Right renal pelvis (tissue), 4 donors: ENCODE data around the gene OSGIN1. TPM values are rescaled to one million over a fixed set of nuclear protein-coding genes. Genes with fewer than 3 reads are reported as not detected.

ENCODE experiments used
- DNase-seq, 4 donors: peaks; one replicate each; pipeline ENCODE4 v3.0.0-alpha.2; 2013; ENCODE audit warnings: low read depth in 4 of 4, low spot score in 3 of 4, missing footprints in 1 of 4
- polyA plus RNA-seq, 4 donors: library from polyadenylated mRNA; unstranded; fragments of 120-200 nt; gene quantifications; one replicate each; pipeline ENCODE4 v1.2.1, GENCODE V29; 2013; ENCODE audit not compliant: insufficient read length in 4 of 4

Gene OSGIN1
- polyA plus RNA-seq, 4 donors: 0.51 to 0.68 (median 0.59) TPM

- DNase-seq: no peak
Observed at GRCh38 chr16:83994087-83994486, 41.0 kb downstream of the OSGIN1 start.

DNA sequence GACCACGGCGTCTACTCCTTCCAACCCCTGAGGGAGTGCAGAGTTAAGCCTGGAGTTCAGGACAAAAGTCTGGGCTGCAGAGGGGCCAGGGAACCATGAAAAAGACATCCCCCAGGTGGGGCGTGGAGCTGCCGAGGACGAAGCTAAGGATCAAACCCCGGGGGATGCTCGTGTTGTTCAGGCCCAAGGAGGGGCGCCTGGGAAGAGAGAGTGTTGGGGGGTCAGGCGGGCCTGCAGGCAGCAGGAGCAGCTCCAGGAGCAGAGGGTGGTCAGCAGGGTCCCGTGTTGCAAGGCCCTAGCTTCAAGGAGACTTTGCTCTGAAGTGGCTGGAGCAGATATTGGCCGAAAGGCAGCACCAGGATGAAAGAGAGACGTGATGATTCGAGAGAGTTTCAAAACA lies 41.7 kb downstream of the OSGIN1 start:
- DNase-seq: no peak

GRCh38 chr16:83995754-83996153 lies 42.7 kb downstream of the OSGIN1 start:
- DNase-seq: peak in 2 of 4 donors; percentile 23 to 54

GRCh38 chr16:83996481-83997252 lies 43.6 kb downstream of the OSGIN1 start:
- DNase-seq: no peak

DNA sequence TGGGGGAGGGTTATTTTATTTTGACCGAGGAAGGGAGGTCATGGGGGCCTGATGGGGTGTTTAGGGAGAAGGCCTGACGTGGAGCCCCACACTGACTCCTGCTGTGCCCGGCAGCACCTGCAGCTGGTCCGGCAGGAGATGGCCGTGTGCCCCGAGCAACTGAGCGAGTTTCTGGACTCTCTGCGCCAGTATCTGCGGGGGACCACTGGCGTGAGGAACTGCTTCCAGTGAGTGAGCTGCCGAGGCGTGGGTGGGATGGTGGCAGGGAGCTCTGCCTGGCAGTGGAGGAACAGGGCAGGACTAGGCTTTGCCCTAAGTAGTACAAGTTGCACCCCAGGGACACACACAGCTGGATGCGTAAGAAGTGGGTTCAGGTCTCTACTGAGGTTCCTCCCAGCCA lies 45.1 kb downstream of the OSGIN1 start:
- DNase-seq: no peak

DNA sequence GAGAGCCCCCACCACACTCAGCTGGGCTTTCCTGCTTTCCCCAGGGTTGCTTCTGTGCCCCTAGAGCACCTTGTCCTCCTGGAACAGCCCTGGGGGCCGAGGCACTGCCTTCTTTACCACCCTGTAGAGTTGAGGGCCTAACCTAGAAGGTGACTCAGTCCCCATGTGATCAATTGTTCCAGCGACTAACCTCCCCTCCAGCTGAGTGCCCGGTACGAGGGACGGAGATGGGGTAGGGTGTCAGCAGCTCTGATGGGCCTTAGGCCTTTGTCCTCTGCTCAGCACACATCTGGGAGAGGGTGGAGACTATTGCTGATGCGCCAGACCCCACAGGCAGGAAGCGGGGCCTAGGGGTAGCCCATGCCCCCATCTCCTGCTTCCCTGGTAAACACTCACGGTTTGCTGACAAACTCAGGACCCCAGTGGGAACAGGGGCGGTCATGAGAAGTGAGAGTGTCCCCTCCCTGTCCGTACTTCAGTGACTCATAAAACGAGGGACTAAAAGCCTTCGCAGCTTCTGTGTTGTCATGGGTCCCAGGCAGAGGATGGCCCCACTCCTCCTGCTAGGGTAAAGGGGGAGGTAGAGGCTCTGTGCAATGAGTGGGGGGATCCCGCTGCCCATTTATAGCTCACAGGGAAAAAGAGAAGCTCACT lies 48.1 kb downstream of the OSGIN1 start:
- DNase-seq: no peak

DNA sequence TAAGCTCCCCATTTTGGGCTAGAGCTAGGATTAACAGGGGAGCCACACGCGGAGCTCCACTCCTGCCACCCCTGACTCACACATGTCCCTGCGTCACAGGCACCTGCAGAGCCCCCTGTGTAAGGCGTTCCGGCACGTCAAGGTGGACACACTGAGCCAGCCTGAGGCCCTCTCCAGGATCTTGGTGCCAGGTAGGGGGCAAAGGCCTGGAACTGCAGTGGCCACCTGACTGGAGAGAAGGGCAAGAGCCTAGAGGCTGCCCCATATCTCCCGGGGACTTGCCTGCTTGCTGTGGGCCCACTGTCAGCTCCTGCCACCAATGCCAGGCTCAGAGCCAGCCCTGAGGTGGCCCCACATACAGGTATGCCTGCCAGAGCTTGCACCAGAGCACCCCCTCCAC lies 48.7 kb downstream of the OSGIN1 start:
- no peak for DNase-seq

DNA sequence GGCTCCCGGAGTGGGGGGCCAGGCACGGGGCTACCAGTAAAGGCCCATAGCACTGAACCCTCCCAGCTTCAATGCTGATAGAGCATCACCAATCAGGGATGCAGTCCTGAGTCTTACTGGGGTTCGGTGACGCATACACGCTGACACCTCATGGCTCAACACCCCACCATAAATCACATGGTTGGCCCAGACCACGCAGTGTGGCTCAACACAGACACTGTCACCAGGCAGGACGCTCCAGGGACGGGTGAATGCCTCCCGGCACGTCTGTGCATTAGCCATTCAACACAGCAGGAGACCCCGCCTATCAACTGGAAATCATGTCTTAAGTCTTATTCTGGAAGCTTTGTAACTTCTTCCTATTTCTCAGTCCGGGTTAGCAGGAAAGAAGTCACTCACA lies 50.0 kb downstream of the OSGIN1 start:
- DNase-seq: no peak

- no peak for DNase-seq
Observed at GRCh38 chr16:84004442-84004841, 51.4 kb downstream of the OSGIN1 start.

- DNase-seq: no peak
Observed at GRCh38 chr16:84005391-84005790, 52.4 kb downstream of the OSGIN1 start.

DNA sequence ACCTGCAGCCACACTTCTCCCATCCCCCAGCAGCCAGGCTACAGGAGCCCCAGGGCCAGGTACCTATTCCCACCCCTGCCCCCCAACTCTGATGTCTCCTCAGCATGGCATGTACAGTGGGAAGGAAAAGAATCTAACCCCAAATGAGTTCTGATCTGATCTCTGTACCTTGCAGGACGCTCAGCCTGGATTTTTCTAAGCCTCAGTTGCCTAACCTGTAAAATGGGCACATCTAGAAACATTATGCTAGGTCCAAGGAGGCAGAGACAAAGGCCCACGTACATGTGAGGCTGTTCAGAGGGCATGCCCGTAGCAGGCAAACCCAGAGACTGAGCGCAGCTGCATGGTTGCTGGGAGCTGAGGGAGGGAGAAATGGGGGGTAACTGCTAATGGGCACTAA lies 54.5 kb downstream of the OSGIN1 start:
- no peak for DNase-seq

DNA sequence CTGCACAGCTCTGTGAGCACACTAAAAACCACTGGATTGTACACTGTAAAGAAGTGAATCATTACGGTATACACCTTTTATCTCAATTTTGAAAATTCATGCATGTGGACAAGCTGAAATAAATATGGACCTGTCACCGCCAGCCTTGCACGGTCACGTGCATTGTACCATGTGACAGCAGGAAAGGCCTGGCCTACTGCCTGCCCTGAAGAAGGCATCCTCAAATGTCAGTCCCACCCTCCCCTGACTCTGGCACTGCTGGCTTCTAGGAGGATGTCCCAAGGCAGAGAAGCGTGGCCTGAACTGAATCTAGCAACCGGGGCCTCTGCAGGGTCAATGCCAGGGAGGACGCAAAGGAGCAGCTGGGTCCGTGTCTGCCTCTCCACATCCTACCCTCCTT lies 54.9 kb downstream of the OSGIN1 start:
- DNase-seq: no peak

DNA sequence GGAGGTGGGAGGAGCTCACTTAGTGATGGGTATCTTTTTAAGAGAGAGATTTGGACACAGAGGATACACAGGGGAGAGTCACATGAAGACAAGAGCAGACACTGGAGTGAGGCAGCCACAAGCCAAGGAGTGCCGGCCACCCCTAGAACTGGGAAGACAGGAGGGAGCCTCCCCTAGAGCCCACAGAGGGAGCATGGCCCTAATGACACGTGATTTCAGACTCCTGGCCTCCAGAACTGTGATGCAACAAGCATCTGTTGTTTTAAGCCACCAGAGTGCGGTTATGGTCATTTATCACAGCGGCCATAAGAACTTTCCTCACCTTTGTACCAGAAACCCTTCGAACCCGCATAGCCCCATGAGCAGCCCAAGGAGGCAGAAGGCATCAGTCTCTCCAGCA lies 56.2 kb downstream of the OSGIN1 start:
- DNase-seq: no peak

DNA sequence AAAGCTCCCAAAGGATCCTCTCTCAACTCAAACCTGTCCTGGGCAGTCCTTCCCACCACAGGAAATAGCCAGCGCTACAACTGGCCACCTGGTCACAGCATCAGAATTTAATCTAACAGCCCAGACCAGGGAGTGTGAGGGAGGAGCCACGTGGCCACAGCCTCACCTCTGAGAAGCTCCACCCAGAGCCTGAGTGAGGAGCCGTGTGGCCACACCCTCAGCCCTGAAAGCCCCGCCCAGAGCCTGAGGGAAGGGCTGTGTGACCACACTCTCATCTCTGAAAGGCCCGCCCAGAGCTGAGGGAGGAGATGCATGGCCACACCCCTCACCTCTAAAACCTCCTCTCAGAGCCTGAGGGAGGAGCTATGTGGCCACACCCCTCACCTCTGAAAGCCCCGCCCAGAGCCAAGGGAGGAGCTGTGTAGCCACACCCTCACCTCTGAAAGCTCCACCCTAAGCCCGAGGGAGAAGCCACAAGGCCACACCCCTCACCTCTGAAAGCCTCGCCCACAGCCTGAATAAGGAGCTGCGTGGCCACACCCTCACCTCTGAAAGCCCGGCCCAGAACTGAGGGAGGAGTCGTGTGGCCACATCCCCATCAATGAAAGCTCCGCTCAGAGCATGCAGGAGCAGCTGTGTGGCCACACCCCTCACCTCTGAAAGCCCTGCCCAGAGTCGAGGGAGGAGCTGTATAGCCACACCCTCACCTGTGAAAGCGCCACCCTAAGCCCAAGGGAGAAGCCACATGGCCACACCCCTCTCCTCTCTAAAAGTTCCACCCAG lies 60.9 kb downstream of the OSGIN1 start:
- no peak for DNase-seq

DNA sequence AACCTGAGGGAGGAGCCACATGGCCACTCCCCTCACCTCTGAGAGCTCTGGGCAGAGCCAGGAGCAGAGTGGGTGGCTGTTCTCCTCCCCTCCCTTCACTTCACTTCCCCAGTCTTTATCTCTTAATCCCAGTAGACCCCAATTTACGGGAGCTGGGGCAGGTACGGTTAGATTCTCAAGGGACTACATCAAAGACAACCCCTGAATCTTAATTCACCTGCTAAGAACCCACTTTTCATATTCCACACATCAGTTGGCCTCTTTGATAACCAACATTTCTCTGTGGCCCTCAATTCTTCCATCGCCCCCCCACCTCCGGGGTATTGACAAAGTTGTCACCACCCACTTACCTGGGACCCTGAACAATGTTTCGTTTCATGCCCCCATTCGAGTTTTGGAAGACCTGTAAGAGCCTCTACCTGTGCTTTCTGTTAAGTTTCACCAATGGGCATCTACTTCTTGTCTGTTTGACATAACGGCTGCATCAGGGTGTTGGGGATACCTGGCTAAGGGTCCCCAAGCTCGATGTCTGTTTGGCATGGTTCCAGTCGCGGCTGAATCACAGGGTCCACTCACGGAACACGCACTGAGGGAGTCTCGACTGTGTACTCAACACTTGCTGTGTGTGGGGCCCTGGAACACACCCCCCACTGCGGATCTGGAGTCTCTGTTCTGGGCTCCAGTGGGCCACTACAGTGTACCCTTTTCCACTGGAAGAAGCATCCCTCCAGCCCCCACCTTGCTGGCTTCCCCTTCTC lies 61.7 kb downstream of the OSGIN1 start:
- DNase-seq: no peak

- no peak for DNase-seq
Observed at GRCh38 chr16:84015399-84015798, 62.4 kb downstream of the OSGIN1 start.

Other genes with a start within 250 kb of the OSGIN1 start
- gene HSBP1, start 145.3 kb upstream of the OSGIN1 start, polyA plus RNA-seq: 100 to 1,000 TPM; 210 to 253 (median 237) TPM
- gene MLYCD, start 54.1 kb upstream of the OSGIN1 start, polyA plus RNA-seq: 1 to 10 TPM; 4.3 to 5.4 (median 4.4) TPM
- 1 to 10 TPM; 1.9 to 5.1 (median 2.7) TPM for gene NECAB2, start 15.0 kb downstream of the OSGIN1 start, polyA plus RNA-seq
- under 1 TPM in 1 of 4 donors, not detected in 3; 0.27 TPM for gene SLC38A8, start 89.6 kb downstream of the OSGIN1 start, polyA plus RNA-seq
- gene MBTPS1, start 163.7 kb downstream of the OSGIN1 start, polyA plus RNA-seq: 100 to 1,000 TPM; 112 to 115 (median 115) TPM
- gene HSDL1, start 191.9 kb downstream of the OSGIN1 start, polyA plus RNA-seq: 10 to 100 TPM; 38.7 to 53.0 (median 47.2) TPM
- 1 to 10 TPM; 3.3 to 4.7 (median 4.4) TPM for gene DNAAF1, start 192.1 kb downstream of the OSGIN1 start, polyA plus RNA-seq
- 10 to 100 TPM; 30.7 to 47.6 (median 40.2) TPM for gene TAF1C, start 233.8 kb downstream of the OSGIN1 start, polyA plus RNA-seq
- gene ADAD2, start 237.9 kb downstream of the OSGIN1 start, polyA plus RNA-seq: under 1 TPM in 2 of 4 donors, not detected in 2; 0.28 to 0.35 TPM